ENCODE results near the gene OR9A2. TPM values are rescaled to one million over a fixed set of nuclear protein-coding genes. Genes with fewer than 3 reads are reported as not detected.

Gene OR9A2
- total RNA-seq, 2 donors from 2014 or later, result not detected

DNA sequence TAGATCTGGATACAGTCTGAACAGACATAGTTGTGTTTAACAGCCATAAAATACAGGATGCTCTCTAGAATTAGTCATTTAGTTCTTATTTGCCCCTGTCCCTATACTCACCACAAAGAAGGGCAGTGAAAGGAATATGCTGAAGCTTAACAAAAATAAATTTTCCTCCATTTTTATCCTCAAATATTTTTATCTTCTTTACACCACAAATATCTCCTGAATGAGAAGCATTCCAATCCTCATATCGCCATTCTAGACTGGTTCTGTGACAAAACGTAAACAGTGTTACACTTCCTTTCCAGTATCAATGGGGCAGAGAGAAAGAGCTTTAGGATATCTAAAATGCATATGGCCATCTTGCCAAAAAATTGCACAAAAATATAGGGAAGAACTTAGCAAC is 1.6 kb downstream of the OR9A2 start:
- H3K4me3 ChIP-seq, result no peak overlapping the region
- no peaks in the 10 kb centered on the region for H3K9me3 ChIP-seq
- no peaks in the 10 kb centered on the region for H3K4me1 ChIP-seq
- no peaks in the 10 kb centered on the region for H3K27me3 ChIP-seq
- TF ChIP-seq, protein P1, sequence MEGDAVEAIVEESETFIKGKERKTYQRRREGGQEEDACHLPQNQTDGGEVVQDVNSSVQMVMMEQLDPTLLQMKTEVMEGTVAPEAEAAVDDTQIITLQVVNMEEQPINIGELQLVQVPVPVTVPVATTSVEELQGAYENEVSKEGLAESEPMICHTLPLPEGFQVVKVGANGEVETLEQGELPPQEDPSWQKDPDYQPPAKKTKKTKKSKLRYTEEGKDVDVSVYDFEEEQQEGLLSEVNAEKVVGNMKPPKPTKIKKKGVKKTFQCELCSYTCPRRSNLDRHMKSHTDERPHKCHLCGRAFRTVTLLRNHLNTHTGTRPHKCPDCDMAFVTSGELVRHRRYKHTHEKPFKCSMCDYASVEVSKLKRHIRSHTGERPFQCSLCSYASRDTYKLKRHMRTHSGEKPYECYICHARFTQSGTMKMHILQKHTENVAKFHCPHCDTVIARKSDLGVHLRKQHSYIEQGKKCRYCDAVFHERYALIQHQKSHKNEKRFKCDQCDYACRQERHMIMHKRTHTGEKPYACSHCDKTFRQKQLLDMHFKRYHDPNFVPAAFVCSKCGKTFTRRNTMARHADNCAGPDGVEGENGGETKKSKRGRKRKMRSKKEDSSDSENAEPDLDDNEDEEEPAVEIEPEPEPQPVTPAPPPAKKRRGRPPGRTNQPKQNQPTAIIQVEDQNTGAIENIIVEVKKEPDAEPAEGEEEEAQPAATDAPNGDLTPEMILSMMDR (IDR thresholded peaks at IDR 0.05), result no peak
- intact Hi-C loops (cut with DNase I), result no loop called here
- DNase-seq, result no peak
- H3K27ac ChIP-seq, result no peak overlapping the region
- H3K36me3 ChIP-seq, result no peaks in the 10 kb centered on the region
- H3K9ac ChIP-seq (ENCODE audit: low read depth in 2 of 2, low read length in 2 of 2), result no peak overlapping the region

DNA sequence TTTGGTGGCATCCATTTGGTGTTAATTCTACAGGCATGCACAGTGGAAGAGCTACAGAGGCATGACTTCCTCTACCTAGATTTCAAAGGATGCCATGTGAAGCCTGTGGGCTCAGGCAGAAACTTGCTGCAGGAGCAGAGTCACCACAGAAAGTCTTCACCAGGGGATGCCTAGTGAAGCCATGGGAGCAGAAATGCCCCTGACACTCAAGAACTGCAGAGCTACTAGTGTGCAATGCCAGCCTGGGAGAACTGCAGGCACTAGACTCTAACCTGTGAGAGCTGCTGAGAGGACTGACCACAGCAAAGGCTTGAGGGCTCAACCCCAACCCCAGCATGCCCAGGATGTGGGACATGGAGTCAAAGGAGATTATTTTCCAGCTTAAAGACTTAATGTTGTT is 3.9 kb downstream of the OR9A2 start:
- no peak for DNase-seq
- H3K4me3 ChIP-seq, result no peak overlapping the region
- no peak overlapping the region for H3K9ac ChIP-seq (ENCODE audit: low read depth in 2 of 2, low read length in 2 of 2)
- TF ChIP-seq, protein P1 (IDR thresholded peaks at IDR 0.05), result no peak
- H3K27me3 ChIP-seq, result no peaks in the 10 kb centered on the region
- H3K27ac ChIP-seq, result no peak overlapping the region
- no peaks in the 10 kb centered on the region for H3K36me3 ChIP-seq
- no peaks in the 10 kb centered on the region for H3K4me1 ChIP-seq
- H3K9me3 ChIP-seq, result no peaks in the 10 kb centered on the region
- intact Hi-C loops (cut with DNase I), result no loop called here

DNA sequence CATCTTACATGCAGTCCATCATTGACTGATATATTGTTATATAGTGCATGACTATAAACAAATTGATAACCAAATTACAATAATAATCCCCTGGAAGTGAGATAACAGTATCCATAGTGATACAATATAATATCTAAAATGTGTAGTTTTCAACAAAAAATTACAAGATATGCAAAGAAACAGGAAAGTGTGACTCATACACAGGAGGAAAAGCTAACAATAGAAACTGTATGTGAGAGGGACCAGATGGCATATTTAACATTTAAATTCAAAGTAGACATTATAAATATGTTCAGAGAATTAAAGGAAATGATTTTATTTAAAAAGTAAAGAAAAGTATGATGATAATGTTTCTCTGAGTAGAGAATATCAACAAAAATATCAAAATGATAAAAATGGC is 8.0 kb downstream of the OR9A2 start:
- DNase-seq, result no peak
- no peak overlapping the region for H3K9ac ChIP-seq (ENCODE audit: low read depth in 2 of 2, low read length in 2 of 2)
- intact Hi-C loops (cut with DNase I), result loop anchor here (10.0 kb wide), 2 partner anchors 286 to 856 kb away; no protein-coding TSS in a partner anchor
- H3K9me3 ChIP-seq, result no peaks in the 10 kb centered on the region
- H3K27ac ChIP-seq, result no peak overlapping the region
- no peaks in the 10 kb centered on the region for H3K4me1 ChIP-seq
- TF ChIP-seq, protein P1 (IDR thresholded peaks at IDR 0.05), result no peak
- H3K27me3 ChIP-seq, result no peaks in the 10 kb centered on the region
- no peaks in the 10 kb centered on the region for H3K36me3 ChIP-seq
- no peak overlapping the region for H3K4me3 ChIP-seq

DNA sequence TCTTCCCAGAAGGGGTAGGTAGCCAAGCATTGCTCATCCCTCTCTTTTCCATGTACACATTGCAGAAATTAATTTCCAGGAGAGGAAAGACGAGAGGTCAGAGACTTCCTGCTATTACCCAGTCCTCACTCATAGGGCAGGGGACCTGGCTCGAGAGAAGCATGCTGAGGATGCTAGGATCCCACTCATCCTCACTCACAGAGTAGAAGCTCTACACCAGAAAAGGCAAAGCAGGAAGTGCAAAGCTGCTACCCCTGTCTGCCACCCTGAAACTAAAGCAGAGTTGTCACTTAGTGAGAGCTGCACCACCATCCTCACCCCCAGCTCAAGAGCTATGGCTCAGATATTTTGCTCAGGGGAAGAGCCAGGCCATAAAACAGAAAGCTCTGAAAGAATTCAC is 9.9 kb downstream of the OR9A2 start:
- no peaks in the 10 kb centered on the region for H3K27me3 ChIP-seq
- TF ChIP-seq, protein P1 (IDR thresholded peaks at IDR 0.05), result no peak
- no peak overlapping the region for H3K4me3 ChIP-seq
- H3K27ac ChIP-seq, result no peak overlapping the region
- H3K9ac ChIP-seq (ENCODE audit: low read depth in 2 of 2, low read length in 2 of 2), result no peak overlapping the region
- DNase-seq, result no peak
- no peaks in the 10 kb centered on the region for H3K4me1 ChIP-seq
- no peaks in the 10 kb centered on the region for H3K9me3 ChIP-seq
- intact Hi-C loops (cut with DNase I), result loop anchor here (10.0 kb wide), 2 partner anchors 288 to 858 kb away; no protein-coding TSS in a partner anchor
- no peaks in the 10 kb centered on the region for H3K36me3 ChIP-seq

DNA sequence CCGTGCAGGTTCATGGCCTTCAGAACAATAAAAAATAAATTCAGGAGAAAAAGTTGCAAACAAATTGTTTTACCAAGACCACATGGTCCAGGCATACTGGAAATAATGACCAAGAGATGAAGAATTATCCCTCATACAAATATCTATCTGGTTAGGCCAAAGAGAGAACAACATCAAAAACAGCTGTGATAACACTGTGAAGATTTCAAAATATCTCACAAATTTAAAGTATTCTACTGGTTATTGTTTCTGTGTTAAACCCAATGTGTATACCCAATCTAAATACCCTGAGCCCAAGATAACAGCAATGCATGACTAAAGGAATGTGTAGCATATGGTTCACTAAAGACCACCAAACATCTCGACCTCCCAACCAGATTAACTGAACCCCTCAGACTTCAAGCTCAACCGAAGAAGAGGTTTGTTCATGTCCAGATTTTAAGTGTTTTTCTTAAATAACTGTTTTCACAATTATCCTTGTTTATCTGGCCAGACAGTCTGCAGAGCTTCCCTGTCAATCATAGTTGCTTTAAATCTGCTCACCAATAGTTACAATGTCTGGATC is 10.9 kb downstream of the OR9A2 start:
- intact Hi-C loops (cut with DNase I), result loop anchor here (10.0 kb wide), 2 partner anchors 289 to 859 kb away; no protein-coding TSS in a partner anchor
- TF ChIP-seq, protein P1 (IDR thresholded peaks at IDR 0.05), result no peak
- Histone ChIP-seq H3K4me3 (no peak overlapping the region), H3K36me3 (no peaks in the 10 kb centered on the region), H3K4me1 (no peaks in the 10 kb centered on the region), H3K9me3 (no peaks in the 10 kb centered on the region), H3K27me3 (no peaks in the 10 kb centered on the region), H3K27ac (no peak overlapping the region), H3K9ac (ENCODE audit: low read depth in 2 of 2, low read length in 2 of 2) (no peak overlapping the region)
- no peak for DNase-seq

Data from colonic mucosa (tissue), 4 donors.